ENCODE data around the gene COL16A1. TPM values are rescaled to one million over a fixed set of nuclear protein-coding genes. Genes with fewer than 3 reads are reported as not detected.

The COL16A1 gene
- total RNA-seq, 1 experiment from 2014 or later: 6.2 TPM

GRCh38 chr1:31658721-31659120 is 45.1 kb downstream of the COL16A1 start:
- no peaks in the 10 kb centered on the region for H3K27me3 ChIP-seq (ENCODE audit: insufficient read depth, low read length)
- no peak for TF ChIP-seq CTCF (conservative IDR thresholded peaks at IDR 0.05)
- H3K4me1 ChIP-seq (ENCODE audit: insufficient read depth, low read length): no peaks in the 10 kb centered on the region
- H2BK12ac ChIP-seq (ENCODE audit: insufficient read length, low read depth, low read length): no peak overlapping the region
- H4K20me1 ChIP-seq (ENCODE audit: control insufficient read depth, insufficient read depth, insufficient read length): no peaks in the 10 kb centered on the region
- H3K4me1 Mint-ChIP-seq: peaks cover 3 to 5% of the 10 kb centered on the region in 2 experiments
- H3K18ac ChIP-seq (ENCODE audit: insufficient read length, low read depth, low read length): no peak overlapping the region
- no peak overlapping the region; a peak in 1 of 7 replicates for H3K27ac Mint-ChIP-seq
- H3K56ac ChIP-seq (ENCODE audit: insufficient read length, low read depth, low read length): no peak overlapping the region
- no peak overlapping the region for H3K4me3 Mint-ChIP-seq
- H3K9ac ChIP-seq (ENCODE audit: extremely low read depth, insufficient read length, low read length): no peak overlapping the region
- no peak overlapping the region for H2BK5ac ChIP-seq (ENCODE audit: insufficient read length, low read length)
- H3K4me2 ChIP-seq (ENCODE audit: insufficient read depth, insufficient read length, low read length): no peak overlapping the region
- no peak overlapping the region for H3K27ac ChIP-seq (ENCODE audit: insufficient read length, low read depth, low read length)
- no peak overlapping the region for H2AK5ac ChIP-seq (ENCODE audit: insufficient read length, low read length)
- no peak overlapping the region for H4K91ac ChIP-seq (ENCODE audit: insufficient read length, low read depth, low read length)
- H3K9me3 ChIP-seq (ENCODE audit: control insufficient read depth, low read depth, low read length): no peaks in the 10 kb centered on the region
- H3K23ac ChIP-seq (ENCODE audit: insufficient read length, low read depth, low read length): no peak overlapping the region
- H4K5ac ChIP-seq (ENCODE audit: insufficient read length, low read depth, low read length): no peak overlapping the region
- H2BK120ac ChIP-seq (ENCODE audit: low read depth, low read length, poor library complexity, severe bottlenecking): no peak overlapping the region
- no peak for DNase-seq
- no peak overlapping the region for H3K14ac ChIP-seq (ENCODE audit: insufficient read depth, low read length)
- H2BK20ac ChIP-seq (ENCODE audit: low read depth, low read length, poor library complexity, severe bottlenecking): no peak overlapping the region
- H3T11ph ChIP-seq (ENCODE audit: low read length): no peak overlapping the region
- H3K36me3 Mint-ChIP-seq (ENCODE audit: insufficient read depth in 1 of 3, low read depth in 3 of 3): no peaks in the 10 kb centered on the region; a peak in 1 of 7 replicates
- H3K79me1 ChIP-seq (ENCODE audit: insufficient read depth, low read depth, low read length, poor library complexity, severe bottlenecking): no peaks in the 10 kb centered on the region
- H2AFZ ChIP-seq (ENCODE audit: low read length): no peak overlapping the region
- peaks cover 4% of the 10 kb centered on the region for H3K27me3 Mint-ChIP-seq (ENCODE audit: low read depth)
- no peak overlapping the region for H2BK15ac ChIP-seq (ENCODE audit: low read depth, low read length)
- no peaks in the 10 kb centered on the region for H3K9me3 Mint-ChIP-seq
- no peak overlapping the region for H3K4ac ChIP-seq (ENCODE audit: low read depth, low read length)
- no CpG with 5 or more reads among the region's 3 CpGs for WGBS (ENCODE audit: extremely low coverage, insufficient read length, low lambda C conversion rate)
- no peaks in the 10 kb centered on the region for H3K79me2 ChIP-seq (ENCODE audit: insufficient read depth, low read length)
- H4K8ac ChIP-seq (replicated peaks; ENCODE audit: insufficient read length, low read depth, low read length): no peak overlapping the region
- H3K23me2 ChIP-seq (ENCODE audit: insufficient read length, low read depth, low read length, poor library complexity, severe bottlenecking): no peaks in the 10 kb centered on the region

Data from H9 (cell line).